ENCODE results near the gene TLE5. TPM values are rescaled to one million over a fixed set of nuclear protein-coding genes. Genes with fewer than 3 reads are reported as not detected.

Gene TLE5
- total and polyA plus RNA-seq, 2 of the 4 experiments (the other 2 are of a cell fraction): 119 to 407 TPM

DNA sequence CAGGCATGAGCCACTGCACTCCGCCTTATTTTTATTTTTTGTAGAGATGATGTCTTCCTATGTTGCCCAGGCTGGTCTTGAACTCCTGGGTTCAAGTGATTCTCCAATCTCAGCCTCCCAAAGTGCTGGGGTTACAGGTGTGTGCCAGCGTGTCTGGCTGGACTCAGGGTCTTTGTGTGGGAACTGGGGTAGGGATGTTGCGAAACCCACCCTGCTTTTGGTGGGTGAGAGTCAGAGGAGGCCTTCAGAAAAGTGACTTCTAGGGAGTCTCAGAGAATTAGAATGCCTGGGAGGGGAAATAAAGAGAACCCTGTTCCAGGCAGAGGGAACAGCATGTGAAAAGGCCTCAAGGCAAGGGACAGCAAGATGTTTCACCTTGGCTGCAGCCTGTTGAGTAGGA is 13.2 kb downstream of the TLE5 start:
- in situ Hi-C loops (cut with MboI; ENCODE audit: low sequenced_read_pairs): no loop called here

More for the DNA sequence above, 13.2 kb downstream of the TLE5 start:
- Histone ChIP-seq H3K36me3 (ENCODE audit: control insufficient read depth, insufficient read depth, low read length) (peaks cover 9% of the 10 kb centered on the region), H3K23ac (ENCODE audit: low read depth, low read length) (no peak overlapping the region), H3K18ac (ENCODE audit: low read depth, low read length) (no peak overlapping the region), H3K27me3 (ENCODE audit: control insufficient read depth, insufficient read depth, low read length) (no peaks in the 10 kb centered on the region), H2BK120ac (ENCODE audit: low read depth, low read length) (no peak overlapping the region), H4K5ac (ENCODE audit: low read depth, low read length) (no peak overlapping the region), H3K4me3 (ENCODE audit: insufficient read depth, low read depth, low read length) (no peak overlapping the region), H2BK20ac (ENCODE audit: low read depth, low read length) (no peak overlapping the region), H3K9ac (ENCODE audit: low read depth, low read length) (no peak overlapping the region), H4K20me1 (ENCODE audit: insufficient read depth, low read length) (peaks cover 6% of the 10 kb centered on the region), H3K9me1 (ENCODE audit: insufficient read depth, low read length) (no peaks in the 10 kb centered on the region), H2AK5ac (ENCODE audit: low read depth, low read length) (no peak overlapping the region), H2BK5ac (ENCODE audit: low read depth, low read length, poor library complexity, severe bottlenecking) (no peak overlapping the region), H4K91ac (ENCODE audit: insufficient read depth, low read depth, low read length) (no peak overlapping the region), H3K9me3 (ENCODE audit: control insufficient read depth, insufficient read depth, low read length) (no peaks in the 10 kb centered on the region), H2BK15ac (ENCODE audit: low read depth, low read length) (no peak overlapping the region), H2AK9ac (replicated peaks; ENCODE audit: low read depth, low read length, poor library complexity) (no peak overlapping the region), H3K79me1 (ENCODE audit: low read depth in 1 of 2, low read length in 2 of 2) (no peaks in the 10 kb centered on the region), H2AFZ (replicated peaks; ENCODE audit: low read length, poor library complexity) (no peak overlapping the region), H4K8ac (ENCODE audit: low read depth in 2 of 2, low read length in 2 of 2) (no peak overlapping the region), H3K4me1 (ENCODE audit: control insufficient read depth, insufficient read depth, low read length) (no peaks in the 10 kb centered on the region), H3K4me2 (ENCODE audit: low read depth, low read length) (no peak overlapping the region), H3K14ac (replicated peaks; ENCODE audit: low read depth, low read length) (no peak overlapping the region), H3K4ac (ENCODE audit: low read depth, low read length) (no peak overlapping the region), H3K56ac (ENCODE audit: extremely low read depth, insufficient read depth, low read length) (no peak overlapping the region), H3K27ac (ENCODE audit: insufficient read depth, low read length) (no peak overlapping the region)
- intact Hi-C loops (cut with micrococcal nuclease): no loop called here
- ATAC-seq (ENCODE audit: low read depth): no peak
- POLR2A ChIA-PET (ENCODE audit: unreplicated experiment): no interaction called here
- DNase-seq: no peak
- TF ChIP-seq CHD1 (IDR thresholded peaks at IDR 0.05; ENCODE audit: low read depth, low read length) (no peak), NFE2L2 (IDR thresholded peaks at IDR 0.05; ENCODE audit: low read depth, low read length) (no peak), SMC3 (IDR thresholded peaks at IDR 0.05; ENCODE audit: low read depth, low read length) (no peak), MAZ (IDR thresholded peaks at IDR 0.05; ENCODE audit: borderline replicate concordance, low read depth, low read length) (no peak), CEBPB (IDR thresholded peaks at IDR 0.05; ENCODE audit: low read depth, low read length) (peak; percentile 62; the same call in 1 of the 2 replicates), MXI1 (IDR thresholded peaks at IDR 0.05; ENCODE audit: borderline replicate concordance, low read depth, low read length) (no peak)
- TF ChIP-seq, protein P1, sequence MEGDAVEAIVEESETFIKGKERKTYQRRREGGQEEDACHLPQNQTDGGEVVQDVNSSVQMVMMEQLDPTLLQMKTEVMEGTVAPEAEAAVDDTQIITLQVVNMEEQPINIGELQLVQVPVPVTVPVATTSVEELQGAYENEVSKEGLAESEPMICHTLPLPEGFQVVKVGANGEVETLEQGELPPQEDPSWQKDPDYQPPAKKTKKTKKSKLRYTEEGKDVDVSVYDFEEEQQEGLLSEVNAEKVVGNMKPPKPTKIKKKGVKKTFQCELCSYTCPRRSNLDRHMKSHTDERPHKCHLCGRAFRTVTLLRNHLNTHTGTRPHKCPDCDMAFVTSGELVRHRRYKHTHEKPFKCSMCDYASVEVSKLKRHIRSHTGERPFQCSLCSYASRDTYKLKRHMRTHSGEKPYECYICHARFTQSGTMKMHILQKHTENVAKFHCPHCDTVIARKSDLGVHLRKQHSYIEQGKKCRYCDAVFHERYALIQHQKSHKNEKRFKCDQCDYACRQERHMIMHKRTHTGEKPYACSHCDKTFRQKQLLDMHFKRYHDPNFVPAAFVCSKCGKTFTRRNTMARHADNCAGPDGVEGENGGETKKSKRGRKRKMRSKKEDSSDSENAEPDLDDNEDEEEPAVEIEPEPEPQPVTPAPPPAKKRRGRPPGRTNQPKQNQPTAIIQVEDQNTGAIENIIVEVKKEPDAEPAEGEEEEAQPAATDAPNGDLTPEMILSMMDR (conservative IDR thresholded peaks at IDR 0.05; ENCODE audit: low read depth, low read length): no peak
- CTCF ChIA-PET: no interaction called here
- WGBS, 2 experiments (ENCODE audit: extremely low coverage in 2 of 2, insufficient read length in 1 of 2): 83% methylated on average over 1 of the region's 3 CpGs; no CpG with 5 or more reads in 1 of the 2 experiments
- dilution Hi-C loops (cut with HindIII; ENCODE audit: low sequenced_read_pairs, unreplicated experiment): no loop called here
- no TSS peak for BruUV-seq (replicated peaks)

All from IMR-90 (cell line).